ENCODE measurements around the gene TMEM154.
A peak's percentile ranks its signal among the peaks of the same experiment; 100 is the strongest.

Gene TMEM154

DNA sequence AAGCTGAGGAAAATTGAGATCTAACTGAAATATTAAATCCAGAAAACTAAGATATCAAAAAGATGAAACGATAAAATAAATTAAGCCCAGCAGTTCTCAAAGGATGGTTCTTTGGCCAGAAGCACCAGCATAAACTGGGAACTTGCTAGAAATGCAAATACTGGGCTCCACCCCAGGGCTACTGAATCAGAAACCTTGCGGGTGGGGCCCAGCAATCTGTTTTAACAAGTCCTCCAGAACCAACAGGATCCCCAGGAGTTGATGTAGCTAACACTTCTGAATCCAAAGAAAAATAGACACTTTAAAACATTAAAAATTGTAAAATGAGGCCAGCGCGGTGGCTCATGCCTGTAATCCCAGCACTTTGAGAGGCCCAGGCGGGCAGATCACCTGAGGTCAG lies 14.1 kb upstream of the TMEM154 start:
- no peak for DNase-seq

DNA sequence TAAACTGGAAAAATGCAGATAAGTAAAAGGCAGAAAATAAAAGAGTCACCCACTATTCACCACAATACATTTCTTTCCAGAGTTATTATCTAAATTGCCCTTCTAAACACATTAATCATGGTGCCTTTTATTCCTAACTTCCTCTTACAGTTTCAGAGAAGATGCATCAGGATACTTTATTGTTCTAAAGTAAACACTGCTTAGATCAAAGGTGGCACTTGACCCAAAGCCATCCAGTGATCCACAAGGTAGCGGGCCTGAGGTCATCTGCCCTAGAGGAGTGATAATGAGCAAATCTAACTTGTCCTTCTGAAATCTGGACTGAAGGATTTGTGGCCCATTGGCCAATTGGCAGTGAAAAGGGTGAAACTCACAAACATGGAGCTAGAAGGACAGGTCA lies 12.0 kb upstream of the TMEM154 start:
- no peak for DNase-seq

DNA sequence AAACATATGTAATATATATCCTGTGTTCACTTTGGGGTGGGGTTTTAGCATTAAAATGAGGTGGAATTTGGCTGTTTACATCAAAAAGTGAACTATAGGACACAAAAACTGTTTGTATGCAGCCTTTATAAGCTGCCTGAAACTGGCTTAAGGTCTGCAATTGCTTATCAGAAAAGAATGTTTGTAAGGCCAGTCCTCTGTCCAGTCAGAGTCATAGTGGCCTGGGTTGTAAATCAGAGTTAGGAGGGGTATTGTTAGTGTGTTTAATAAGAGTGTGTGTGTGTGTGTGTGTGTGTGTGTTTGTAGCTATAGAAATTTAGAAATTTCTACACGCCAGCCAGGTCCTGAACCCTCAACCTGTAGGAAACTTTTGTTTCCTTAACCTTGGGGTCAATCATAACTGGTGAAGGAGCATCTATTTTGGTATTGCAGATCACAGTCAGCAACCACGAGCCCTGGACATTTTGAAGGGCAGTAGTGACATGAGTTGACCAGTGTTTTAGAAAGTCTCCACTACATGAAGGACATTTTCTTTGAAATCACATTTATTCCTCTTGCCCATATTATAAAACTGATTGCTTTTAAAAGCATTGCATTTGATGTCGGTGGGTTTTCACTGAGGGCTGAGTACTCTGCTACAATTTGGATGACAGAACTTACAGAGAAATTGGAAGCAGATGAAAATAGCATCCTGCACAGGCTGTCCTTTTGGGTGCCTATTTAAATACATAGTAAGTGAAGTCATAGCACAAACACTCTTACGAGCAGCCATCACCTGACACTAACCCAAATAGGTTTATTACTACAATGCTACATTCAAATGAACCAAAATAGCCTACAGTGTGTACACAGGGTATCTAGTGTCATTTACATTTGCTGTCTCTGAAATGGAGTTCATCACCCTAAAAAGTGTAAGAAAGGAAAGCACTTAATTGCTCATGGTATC lies 11.2 kb upstream of the TMEM154 start:
- no peak for DNase-seq

DNA sequence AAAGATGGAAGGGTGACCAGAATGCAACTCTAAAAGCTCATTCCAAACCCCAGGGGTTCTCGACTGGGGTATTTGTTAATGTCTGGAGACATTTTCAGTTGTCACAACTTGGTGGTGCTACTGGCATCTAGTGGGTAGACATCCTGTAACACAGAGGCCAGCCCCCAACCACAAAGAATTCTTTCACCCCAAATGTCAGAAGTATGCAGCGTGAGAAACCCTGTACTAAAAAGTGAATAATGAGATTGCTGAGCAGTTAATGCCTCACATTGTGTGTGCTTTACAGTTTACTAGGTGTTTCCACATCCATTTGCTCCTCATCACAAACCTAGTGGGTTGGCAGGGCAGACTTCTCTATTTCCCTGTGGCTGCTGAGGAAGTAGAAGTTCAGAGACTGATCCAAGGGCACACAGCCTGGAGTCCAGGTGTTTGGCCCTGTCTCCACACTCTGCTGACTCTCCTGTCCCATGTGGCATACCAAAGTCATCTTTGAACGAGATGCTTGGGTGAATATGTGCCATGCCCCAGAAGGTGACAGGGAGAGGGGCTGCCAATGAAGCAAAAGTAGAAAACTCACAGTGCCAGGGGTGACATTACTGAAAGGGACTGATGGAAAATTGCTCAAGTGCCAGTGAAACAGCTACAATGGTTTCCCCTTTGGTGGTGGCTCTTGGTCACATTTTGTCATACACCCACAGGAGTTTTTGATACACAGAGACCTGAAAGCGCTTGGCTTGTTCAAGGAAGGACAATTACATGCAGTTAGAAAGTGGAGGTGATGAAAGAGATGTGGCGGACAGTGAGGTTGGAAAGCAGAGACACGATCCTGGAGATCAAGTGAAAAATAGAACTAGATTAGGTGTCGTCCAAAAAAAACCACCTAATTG lies 10.1 kb upstream of the TMEM154 start:
- DNase-seq = no peak

DNA sequence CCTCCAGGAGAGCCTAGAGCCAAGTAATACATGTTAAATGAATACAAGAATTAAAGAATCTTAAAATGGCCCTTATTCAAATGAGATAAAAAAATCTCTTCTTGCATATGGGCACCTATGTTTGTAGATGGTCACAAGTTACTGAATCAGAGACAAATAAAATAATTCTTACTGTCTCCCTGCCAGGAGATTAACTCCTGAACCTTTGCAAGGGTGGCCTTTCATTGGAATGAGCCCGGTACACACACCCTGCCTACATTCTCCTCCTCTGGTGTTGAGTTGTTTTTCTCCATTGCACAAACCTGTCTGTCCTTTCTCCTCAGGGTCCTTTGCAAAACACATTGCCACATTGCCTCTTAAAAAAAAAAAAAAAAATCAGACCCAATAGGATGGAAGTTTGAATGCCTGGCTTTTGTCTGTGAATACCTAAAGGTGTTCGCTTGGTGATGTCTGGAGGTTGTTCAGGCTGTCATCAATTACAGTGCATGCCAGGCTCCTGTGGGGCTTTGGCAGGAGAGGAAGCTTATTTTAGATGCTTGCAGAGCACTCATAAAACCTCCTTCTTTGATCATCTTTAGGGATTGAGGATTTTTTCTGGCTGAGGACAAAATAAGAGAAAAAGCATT lies 8.3 kb upstream of the TMEM154 start:
- DNase-seq = no peak

DNA sequence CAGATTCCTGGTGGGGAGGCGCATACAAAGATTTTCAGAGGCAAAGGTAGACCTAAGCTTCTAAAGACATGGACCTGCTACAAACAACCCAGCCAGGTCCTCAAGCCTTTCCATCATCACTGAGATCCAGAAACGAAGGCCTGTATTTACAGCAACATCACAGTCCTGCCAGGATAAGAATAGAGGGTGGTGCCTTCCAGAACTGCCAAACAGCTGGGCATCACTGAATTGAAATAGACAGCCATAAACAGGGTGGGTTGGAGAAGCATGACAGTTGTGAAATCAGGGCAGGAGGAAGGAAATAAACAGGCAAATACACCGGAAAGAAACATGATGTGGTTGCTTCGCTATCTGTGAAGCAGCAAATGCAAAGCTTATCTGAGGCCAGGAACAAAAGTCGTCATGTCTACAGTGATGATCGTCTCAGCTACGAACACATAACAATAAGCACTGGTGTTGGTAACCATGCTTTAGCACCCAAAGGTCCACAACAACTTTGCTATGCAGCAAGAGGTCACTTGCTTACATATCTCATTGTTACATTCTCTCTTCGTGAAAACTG lies 6.7 kb upstream of the TMEM154 start:
- DNase-seq = no peak

DNA sequence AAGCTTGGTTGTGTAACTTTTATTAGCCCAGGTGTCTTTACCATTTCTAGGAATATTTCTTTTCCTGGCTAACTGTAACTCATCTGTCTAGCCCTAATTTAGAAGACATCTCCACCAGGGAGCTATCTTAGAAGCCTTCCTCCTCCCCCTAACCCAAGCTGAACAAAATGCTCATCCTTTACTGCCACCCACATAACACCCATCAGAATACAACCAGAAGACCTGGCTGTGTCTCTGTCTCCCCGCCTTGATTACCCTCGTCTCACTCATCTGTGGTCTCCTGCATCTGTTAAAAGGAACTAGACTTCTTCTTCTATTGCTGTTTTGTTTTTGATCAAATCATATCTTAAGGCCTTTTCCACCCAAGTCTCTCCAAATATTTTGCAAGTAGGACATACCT lies 4.8 kb upstream of the TMEM154 start:
- no peak for DNase-seq

DNA sequence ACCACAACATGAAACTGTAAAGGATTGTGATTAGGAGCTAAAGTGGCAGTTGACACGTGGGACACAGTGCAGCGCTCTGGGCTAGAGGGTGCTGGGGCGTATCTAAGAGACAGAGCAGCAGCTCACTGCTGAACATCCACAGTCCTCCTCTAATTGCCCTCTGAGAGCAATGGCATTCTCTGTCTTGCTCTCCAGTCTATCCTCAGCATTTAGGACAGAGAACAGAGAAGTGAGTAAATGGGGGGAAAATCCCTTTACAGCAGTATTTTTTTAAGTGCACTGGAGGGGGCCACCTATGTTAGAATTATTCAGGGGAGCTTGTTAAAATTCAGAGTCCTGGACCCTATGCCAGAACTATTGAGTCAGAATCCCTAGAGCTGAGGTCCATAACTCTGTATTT lies 4.2 kb upstream of the TMEM154 start:
- DNase-seq = peak; percentile 27

DNA sequence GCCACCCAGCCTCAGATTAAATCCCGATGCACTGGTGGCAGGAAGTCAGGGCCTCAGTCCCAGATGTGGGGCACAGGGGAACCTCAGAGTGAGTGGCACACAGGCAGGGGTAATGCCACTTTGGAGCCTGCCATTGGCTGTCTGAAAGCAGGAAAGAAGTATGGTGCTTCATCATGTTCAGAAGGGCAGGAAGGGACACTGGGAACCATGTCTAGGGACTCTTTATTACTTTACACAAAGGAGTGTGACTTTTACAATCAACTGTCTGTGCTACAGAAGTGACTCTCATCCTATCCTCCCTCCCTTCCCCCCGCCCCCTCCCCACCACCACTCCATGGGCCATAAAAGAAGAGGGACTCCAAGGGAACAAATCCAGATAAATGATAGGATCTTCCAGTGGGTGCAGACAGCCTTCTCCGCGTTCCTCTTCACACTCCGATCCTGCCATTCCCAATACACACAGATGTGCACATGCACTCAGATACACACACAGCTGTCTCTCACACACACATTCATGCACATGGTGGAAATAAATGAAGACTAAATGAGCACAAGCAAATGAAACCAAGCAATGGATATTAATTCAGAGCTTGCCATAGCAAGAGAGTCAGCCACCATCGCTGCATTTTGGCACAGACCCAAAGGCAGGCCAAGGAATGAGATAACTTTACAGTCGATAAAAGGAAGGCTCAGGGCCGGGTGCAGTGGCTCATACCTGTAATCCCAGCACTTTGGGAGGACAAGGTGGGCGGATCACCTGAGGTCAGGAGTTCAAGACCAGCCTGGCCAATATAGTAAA lies 2.5 kb upstream of the TMEM154 start:
- DNase-seq = no peak

DNA sequence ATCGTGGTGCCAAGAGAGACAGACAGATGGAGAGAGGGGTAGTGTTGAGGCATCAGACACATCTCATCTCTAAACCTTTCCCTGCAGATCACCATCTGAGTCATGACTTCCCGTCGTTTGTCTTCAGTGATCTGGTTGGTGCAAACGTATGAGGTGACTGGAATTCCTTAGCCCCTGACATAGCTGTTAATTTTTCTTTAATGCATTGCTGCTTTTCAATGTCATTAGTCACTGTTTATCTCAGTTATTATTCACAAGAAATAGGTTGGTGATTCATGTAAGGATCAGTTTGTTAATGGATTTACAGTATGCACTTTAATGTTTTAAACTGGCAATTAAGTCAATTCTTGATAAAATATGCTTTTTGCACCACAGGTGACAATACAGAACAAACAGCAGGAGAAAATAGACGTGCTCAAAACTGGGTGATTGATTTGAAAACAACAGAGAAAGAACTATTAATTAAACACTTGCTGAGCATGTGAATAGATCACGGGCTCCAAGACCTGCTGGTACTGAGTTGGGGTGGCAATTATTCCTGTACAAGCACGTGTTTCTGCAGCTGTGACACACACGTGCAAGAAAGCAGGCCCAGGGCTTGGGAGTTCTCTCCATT lies 1.3 kb upstream of the TMEM154 start:
- DNase-seq = no peak

DNA sequence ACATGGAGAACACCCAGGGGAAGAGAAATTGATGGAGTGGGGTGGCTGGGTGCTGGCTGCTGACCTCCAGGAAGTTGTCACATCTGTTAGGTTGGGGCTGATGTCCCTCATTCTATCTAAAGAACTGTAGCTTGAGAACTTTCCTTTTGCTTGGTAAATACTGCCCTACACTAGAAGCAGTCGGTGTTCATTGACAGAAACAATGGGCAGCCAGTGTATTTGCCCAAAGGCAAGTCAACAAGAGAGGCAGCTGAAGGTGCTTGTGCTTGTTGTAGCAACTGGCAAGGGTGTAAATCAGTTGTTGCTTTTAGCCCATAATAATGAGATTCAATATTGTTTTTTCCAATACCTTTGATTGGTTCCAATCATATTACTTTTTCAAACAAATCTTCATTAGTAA lies 956 bp downstream of the TMEM154 start:
- DNase-seq = no peak

DNA sequence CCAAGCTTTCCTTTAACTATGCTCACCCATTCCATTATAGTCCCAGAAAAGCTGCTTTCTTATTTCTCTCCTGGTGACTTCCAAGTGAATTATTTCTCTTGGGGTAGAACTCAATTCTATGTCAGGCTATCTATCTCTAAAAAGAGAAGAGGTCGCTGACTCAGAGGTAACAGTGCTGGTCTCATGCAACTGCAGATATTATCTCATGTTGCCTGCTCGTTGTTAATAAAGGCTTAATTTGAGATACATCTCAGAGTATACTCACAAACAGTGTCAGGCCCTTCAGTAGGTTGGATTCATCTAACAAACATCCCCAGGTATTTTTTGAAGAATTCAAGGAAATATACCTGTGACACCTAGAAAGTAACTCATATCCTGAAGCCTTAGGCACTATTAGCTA lies 2.7 kb downstream of the TMEM154 start:
- DNase-seq = no peak

DNA sequence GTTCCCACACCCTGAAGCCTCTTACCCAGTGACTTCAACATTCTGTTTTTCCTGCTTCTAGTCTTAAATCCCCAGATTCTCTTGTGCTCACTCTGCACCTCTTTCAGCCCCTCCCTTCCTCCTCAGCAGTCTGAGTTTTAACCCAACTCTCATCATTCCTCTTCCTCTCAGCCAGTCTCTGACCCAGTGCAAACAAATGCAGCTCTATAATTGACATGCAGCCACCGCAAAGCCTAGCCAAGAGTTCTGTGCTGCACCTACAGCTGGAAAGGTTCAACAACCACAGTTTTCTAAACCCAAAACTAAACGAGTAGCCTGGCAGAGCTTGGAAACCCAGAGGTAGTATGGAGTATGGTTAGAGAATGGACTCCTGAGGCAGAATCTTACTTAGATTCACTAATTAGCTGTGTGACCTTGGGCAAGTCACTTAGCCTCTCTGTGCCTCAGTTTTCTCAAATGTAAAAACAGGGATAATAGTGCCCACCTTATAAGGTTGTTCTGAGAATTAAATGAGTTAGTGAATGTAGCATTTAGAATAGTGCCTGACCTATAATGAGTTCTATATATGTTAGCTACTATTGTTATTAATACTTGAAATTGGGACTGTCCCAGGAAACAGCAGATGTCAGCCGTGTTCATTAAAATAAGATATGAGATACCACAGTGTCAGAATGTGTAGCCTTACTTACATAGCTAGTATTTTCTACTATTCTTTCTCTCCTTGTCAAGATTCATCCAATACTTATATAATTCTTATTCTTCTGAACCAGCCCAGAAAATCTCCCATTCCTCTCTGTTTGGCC lies 3.5 kb downstream of the TMEM154 start:
- no peak for DNase-seq

DNA sequence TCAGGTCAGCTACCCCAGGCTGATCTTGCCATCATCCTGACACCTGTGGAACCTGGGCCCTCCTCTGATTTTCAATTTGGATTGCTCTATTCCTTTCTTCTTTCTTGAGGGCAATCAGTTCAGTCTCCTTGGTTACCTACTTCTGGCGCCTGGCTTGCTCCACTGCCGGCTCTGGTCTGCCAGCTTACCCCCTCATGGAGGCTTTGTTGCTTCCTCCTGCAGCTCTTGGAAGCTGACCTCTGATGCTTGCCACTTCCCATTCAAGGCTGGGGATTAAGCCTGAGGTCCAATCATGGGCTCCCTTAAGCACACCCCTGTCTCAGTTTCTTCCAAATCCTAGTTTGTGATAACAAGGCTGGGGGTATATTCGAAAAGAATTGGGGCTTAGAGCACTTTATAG lies 5.4 kb downstream of the TMEM154 start:
- no peak for DNase-seq

DNA sequence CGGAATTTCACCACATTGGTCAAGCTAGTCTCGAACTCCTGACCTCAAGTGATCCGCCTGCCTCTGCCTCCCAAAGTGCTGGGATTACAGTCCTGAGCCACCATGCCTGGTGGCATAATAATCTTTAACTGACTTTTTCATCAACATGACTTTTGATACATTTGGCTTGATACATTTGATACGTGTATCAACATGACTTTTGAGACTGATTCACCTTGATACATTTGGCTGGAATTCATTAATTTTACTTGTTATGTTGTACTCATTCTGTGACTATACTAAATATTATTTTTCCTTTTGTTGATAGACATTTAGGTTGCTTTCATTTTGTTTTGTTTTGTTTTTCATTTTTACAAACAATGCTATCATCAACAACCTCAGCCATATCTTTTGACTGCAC lies 6.3 kb downstream of the TMEM154 start:
- no peak for DNase-seq

DNA sequence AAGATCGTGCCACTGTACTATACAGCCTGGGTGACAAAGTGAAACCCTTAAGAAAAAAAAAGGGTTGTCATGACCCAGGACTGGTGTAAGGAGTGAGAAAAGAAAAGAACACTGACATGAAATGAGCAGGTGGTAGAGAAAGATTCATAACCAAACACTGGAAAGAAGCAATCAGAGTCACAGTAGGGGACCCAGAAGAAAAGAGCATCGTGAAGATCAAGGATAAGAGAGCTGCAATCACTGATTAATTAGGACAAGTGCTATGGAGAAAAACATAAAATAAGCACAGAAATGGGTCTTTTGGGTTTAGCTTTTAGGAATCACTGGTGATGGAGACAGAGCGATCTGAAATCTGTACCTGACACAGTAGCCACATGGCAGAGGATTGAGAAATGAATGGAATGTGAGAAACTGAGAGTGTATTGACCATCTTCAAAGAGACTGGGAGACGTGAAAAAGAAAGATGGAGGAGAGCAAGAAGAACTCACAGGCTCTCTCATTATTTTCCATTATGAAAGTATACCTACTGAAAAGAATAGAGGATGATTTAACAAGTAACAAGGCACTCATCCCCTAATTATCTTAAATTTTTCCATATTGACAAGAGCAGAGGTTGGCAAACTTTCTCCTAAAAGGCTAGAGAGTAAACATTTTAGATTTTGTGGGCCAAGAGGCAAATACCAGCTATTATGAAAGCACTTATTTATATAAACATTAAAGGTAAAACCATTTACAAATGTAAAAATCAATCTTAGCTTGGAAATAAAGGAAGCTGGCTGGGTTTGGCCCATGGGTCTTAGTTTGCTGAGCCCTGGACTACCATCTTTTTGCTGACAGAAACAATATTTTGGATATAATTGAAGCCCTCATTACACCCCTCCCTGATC lies 7.3 kb downstream of the TMEM154 start:
- DNase-seq = no peak

DNA sequence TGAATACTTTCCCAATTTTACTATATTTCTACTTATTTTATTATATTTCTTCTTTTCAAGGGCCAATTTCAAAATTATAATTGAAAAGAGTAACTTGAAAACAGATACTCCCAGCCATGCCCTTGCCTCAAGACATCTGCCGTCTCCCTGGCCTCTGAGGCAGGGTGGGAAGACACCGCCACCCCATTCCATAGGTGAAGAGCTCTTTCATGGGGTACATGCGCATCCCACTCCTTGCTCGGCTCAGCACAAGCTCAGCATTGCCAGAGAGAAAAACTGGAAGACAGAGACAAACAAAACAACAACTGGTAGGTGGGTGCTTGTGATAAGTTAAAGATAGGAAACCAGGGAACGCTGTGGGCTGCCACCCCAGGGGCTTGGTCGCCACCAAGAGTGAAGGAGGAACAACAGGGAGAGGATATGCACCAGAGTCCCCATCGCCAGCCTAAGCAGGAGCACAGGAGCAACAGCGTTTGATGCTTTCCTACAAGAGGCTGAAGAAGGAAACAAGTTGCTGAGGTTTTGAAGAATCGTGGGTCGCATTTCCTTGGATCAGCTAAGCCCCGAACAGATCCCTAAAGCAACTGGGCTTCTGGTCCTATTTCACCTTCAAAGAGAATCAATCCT lies 11.3 kb downstream of the TMEM154 start:
- no peak for DNase-seq

DNA sequence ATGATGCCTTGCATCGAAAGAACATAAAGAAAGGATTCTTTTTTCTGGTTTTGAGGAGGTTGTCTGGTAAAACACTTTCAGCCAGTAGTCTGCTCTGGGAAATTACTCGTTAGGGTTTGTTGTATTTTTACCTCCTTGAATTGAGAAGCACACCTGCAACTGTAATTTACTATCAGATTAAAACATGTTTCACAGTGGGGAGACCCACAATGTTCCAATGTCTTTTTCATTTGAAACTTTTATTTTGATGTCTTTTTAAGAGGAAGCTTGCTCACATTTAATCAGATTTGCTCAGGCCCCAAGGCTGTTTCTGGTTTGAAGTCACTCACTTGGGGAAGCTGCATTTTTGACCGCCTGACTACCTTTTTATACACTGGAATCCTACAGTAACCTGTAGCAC lies 12.0 kb downstream of the TMEM154 start:
- DNase-seq = no peak

DNA sequence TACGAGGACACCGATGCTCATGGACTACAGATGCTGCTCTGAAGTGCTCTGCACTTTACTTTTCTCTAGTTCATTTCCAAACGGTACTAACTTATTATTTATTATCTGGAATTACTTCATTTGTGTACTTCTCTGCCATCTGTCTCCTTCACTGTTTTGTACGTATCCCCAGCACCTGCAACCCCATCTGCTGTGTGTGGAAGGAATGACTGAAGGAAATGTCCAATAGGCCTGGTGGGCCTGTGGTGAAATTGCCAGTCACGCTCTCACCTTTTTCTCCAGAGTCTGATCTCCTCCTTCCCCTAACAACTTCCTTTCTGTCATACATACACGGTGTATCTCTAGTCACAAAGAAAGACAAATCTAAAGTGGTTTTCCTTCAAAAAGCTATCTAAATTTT lies 12.9 kb downstream of the TMEM154 start:
- DNase-seq = no peak
